GM12878 (cell line): ENCODE results near the gene CSMD2. TPM values are rescaled to one million over a fixed set of nuclear protein-coding genes. Genes with fewer than 3 reads are reported as not detected.

Source experiments
- ATAC-seq: fragments of 200-7000 bp; cut with Tn5 transposase; 3 replicates; pipeline ENCODE4 v1.9.1; 2020; ENCODE audit warnings: mild to moderate bottlenecking, moderate library complexity
- BruUV-seq: library from RNA; stranded (reverse); fragments of 400-500 nt; replicated peaks from 2 replicates; lab custom pipeline; 2021; lab: Mats Ljungman, UMichigan
- CTCF ChIA-PET: fragments of 300-600 bp; sonication (Branson Sonifier 250); formaldehyde crosslinking; extraction: SDS; loops from one replicate; lab custom pipeline; 2021; ENCODE audit warnings: inconsistent platforms; lab: Yijun Ruan, JAX
- POLR2A ChIA-PET: fragments of 350-600 bp; formaldehyde crosslinking; extraction: SDS; loops from one replicate; lab custom pipeline; 2021; ENCODE audit warnings: inconsistent platforms; lab: Charles Lee
- RAD21 ChIA-PET: fragments of 300-600 bp; sonication (Branson Sonifier 250); formaldehyde crosslinking; loops from one replicate; lab custom pipeline; 2023; ENCODE audit warnings: antibody characterized with exemption; ENCODE audit not compliant: unreplicated experiment; lab: Charles Lee
- SMC1A ChIA-PET: fragments of 300-600 bp; sonication (Branson Sonifier 250); formaldehyde crosslinking; loops from one replicate; lab custom pipeline; 2023; ENCODE audit not compliant: unreplicated experiment, uncharacterized antibody; lab: Charles Lee
- DNase-seq: peaks from one replicate; pipeline ENCODE4 v3.0.0-alpha.2; 2011; ENCODE audit warnings: low read depth, low spot score
- FAIRE-seq: peaks from 3 replicates; lab custom pipeline; 2011; peaks lifted over from hg19 to GRCh38; lab: Jason Lieb, UNC
- H2AFZ ChIP-seq: 2 replicates; pipeline ENCODE4 v1.6.0; 2011; ENCODE audit warnings: low read depth, low read length, control low read depth; ENCODE audit not compliant: control insufficient read depth
- H3K27ac ChIP-seq: 2 replicates; pipeline ENCODE4 v1.5.1; 2011; ENCODE audit warnings: control low read depth; ENCODE audit not compliant: control insufficient read depth, insufficient read depth
- H3K27me3 ChIP-seq, 2 experiments: replicated peaks in 1 of 2; 2 replicates each; pipeline versions ENCODE4 v1.6.0 to v1.6.1; 2011; ENCODE audit warnings: low read length in 1 of 2; ENCODE audit not compliant: control insufficient read depth in 2 of 2, insufficient read depth in 2 of 2
- H3K36me3 ChIP-seq, 2 experiments: 2 replicates each; pipeline ENCODE4 v1.5.1; 2011; ENCODE audit warnings: low read length in 1 of 2; ENCODE audit not compliant: control insufficient read depth in 2 of 2, insufficient read depth in 2 of 2
- H3K4me1 ChIP-seq: 2 replicates; pipeline ENCODE4 v1.6.1; 2011; ENCODE audit warnings: mild to moderate bottlenecking, low read length, moderate library complexity, mixed read lengths; ENCODE audit not compliant: control insufficient read depth, insufficient read depth
- H3K4me2 ChIP-seq: 2 replicates; pipeline ENCODE4 v1.6.0; 2011; ENCODE audit warnings: control low read depth; ENCODE audit not compliant: control insufficient read depth, insufficient read depth
- H3K4me3 ChIP-seq: fragments of 200-600 bp; sonication (generic); 2 replicates; pipeline ENCODE4 v1.5.1; 2016
- H3K79me2 ChIP-seq: 2 replicates; pipeline ENCODE4 v1.6.0; 2011; ENCODE audit warnings: low read length; ENCODE audit not compliant: control insufficient read depth, insufficient read depth
- H3K9ac ChIP-seq: 2 replicates; pipeline ENCODE4 v1.8.0; 2011; ENCODE audit warnings: low read length, control low read depth, mixed read lengths; ENCODE audit not compliant: control insufficient read depth, insufficient read depth
- H3K9me3 ChIP-seq: replicated peaks from 3 replicates; pipeline ENCODE4 v1.5.1; 2011; ENCODE audit warnings: mild to moderate bottlenecking, low read length; ENCODE audit not compliant: control insufficient read depth, insufficient read depth
- H4K20me1 ChIP-seq: 2 replicates; pipeline ENCODE4 v1.6.0; 2011; ENCODE audit not compliant: control insufficient read depth, insufficient read depth
- BMI1 ChIP-seq: fragments of 450-650 bp; IDR thresholded peaks from 2 replicates; pipeline ENCODE4 v1.6.1; 2016; ENCODE audit warnings: mild to moderate bottlenecking, moderate library complexity, borderline replicate concordance
- CEBPB ChIP-seq, 2 experiments: fragments of 150-350 bp in 1 of 2; IDR thresholded peaks; 2 replicates each; pipeline ENCODE4 v1.6.1; 2012 to 2014; ENCODE audit warnings: low read depth in 2 of 2, low read length in 2 of 2, borderline replicate concordance in 1 of 2, inconsistent platforms in 1 of 2
- EZH2 ChIP-seq: IDR thresholded peaks from 2 replicates; pipeline ENCODE4 v1.6.1; 2012; ENCODE audit warnings: low read depth, mild to moderate bottlenecking, control low read depth, inconsistent platforms, low read length, borderline replicate concordance; ENCODE audit not compliant: control insufficient read depth
- FOXM1 ChIP-seq: IDR thresholded peaks from 2 replicates; pipeline ENCODE4 v1.6.1; 2012; ENCODE audit warnings: low read depth, mild to moderate bottlenecking, inconsistent platforms, low read length, moderate library complexity
- HDAC2 ChIP-seq: fragments of 200-600 bp; sonication (generic); IDR thresholded peaks from 2 replicates; pipeline ENCODE4 v1.6.1; 2017
- JUNB ChIP-seq: IDR thresholded peaks from 2 replicates; pipeline ENCODE4 v1.6.1; 2016; ENCODE audit warnings: antibody characterized with exemption, mild to moderate bottlenecking
- MYC ChIP-seq: IDR thresholded peaks from 2 replicates; pipeline ENCODE4 v1.6.1; 2011; ENCODE audit warnings: mild to moderate bottlenecking, low read length, moderate library complexity, inconsistent platforms; ENCODE audit not compliant: insufficient read depth, insufficient replicate concordance, insufficient read length, severe bottlenecking
- SMAD5 ChIP-seq: IDR thresholded peaks from 2 replicates; pipeline ENCODE4 v1.6.1; 2016; ENCODE audit warnings: antibody characterized with exemption, low read depth
- TAF1 ChIP-seq: IDR thresholded peaks from 2 replicates; pipeline ENCODE4 v1.6.1; 2011; ENCODE audit warnings: mild to moderate bottlenecking, low read depth, low read length, borderline replicate concordance
- ZNF274 ChIP-seq: IDR thresholded peaks from one replicate; pipeline ENCODE4 v1.8.0; 2011; ENCODE audit not compliant: insufficient read length, insufficient read depth
- WGBS: methylation state at CpG from one replicate; pipeline ENCODE4 v1.1.6; 2016; ENCODE audit warnings: low lambda C conversion rate; ENCODE audit not compliant: insufficient replicate concordance, insufficient coverage; ENCODE audit errors: missing lambda C conversion rate; 5-methylcytosine and 5-hydroxymethylcytosine counted together
- in situ Hi-C: fragments of 300-500 bp; cut with MboI; formaldehyde crosslinking; loops from 9 replicates; pipeline ENCODE4 v1.14.3; 2018; ENCODE audit warnings: mixed read lengths
- intact Hi-C: fragments of 100-400 bp; cut with micrococcal nuclease; formaldehyde crosslinking; loops from one replicate; pipeline ENCODE4 v1.14.2; 2022; ENCODE audit not compliant: unreplicated experiment
- polyA plus RNA-seq, 11 experiments: library from polyadenylated mRNA; depleted of rRNA in 4 of 11; unstranded in 6 of 11; stranded (reverse) in 5 of 11; fragments of >200 nt; fragmentation: Nextera tagmentation in 4 of 11; fragmentation: Illumina TruSeq in 1 of 11; extraction: Ambion mirVana in 4 of 11; extraction: Trizol in 1 of 11; gene quantifications; 1 replicate in 1 of 11; 2 replicates in 10 of 11; pipeline versions ENCODE4 v1.2.1 to v1.2.3, GENCODE V29; 2011 to 2016; ENCODE audit warnings: inconsistent platforms in 2 of 11, missing spikeins in 2 of 11, low read depth in 1 of 11
- total RNA-seq, 4 experiments: library from RNA; depleted of rRNA in 3 of 4; stranded (reverse); fragments of >200 nt in 3 of 4; fragmentation: Illumina TruSeq in 1 of 4; extraction: Trizol in 1 of 4; gene quantifications; 2 replicates each; pipeline versions ENCODE4 v1.2.1 to v1.2.3, GENCODE V29; 2013 to 2021
- TF ChIP-seq, protein P1 (sequence below): fragments of 450-650 bp; IDR thresholded peaks from 2 replicates; pipeline ENCODE4 v1.6.1; 2017; ENCODE audit warnings: mild to moderate bottlenecking
- TF ChIP-seq, protein P2 (sequence below): IDR thresholded peaks from 2 replicates; pipeline ENCODE4 v1.6.1; 2012; ENCODE audit warnings: low read length, inconsistent platforms
- TF ChIP-seq, protein P3 (sequence below): fragments of 450-650 bp; IDR thresholded peaks from 2 replicates; pipeline ENCODE4 v1.6.1; 2016; ENCODE audit warnings: mild to moderate bottlenecking
- TF ChIP-seq, protein P4 (sequence below): IDR thresholded peaks from 2 replicates; pipeline ENCODE4 v1.6.1; 2012; ENCODE audit warnings: mild to moderate bottlenecking, low read depth, low read length

Gene CSMD2
- total and polyA plus RNA-seq, 10 of the 15 experiments (the other 5 are each of a cell fraction or from before 2014, with no cell fraction given) = under 0.01 TPM; not detected in 9

DNA sequence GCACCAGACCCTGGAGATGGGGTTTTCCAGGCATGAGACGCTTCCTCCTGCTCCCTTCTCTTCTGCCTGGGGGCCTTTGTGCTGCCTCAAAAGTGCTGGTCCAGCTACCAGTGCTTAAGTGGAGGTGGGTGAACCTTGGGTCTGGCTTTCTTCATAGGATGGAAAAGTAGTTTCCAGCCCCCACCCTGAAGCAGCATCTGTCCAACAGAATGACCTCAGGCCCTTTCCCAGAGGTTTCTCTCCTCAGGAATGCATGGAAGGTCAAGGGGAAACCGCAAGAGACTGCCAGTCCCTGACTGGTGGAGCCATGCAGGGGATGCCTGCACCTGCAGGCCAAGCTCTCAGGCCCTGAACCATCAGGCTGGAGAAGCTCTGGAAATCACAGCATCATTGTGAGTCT lies 237.3 kb downstream of the CSMD2 start:
- FAIRE-seq (no peak), ATAC-seq (no peak), DNase-seq (no peak)
- H3K27ac ChIP-seq = no peak overlapping the region
- WGBS = 10% methylated on average over 2 of the region's 2 CpGs
- in situ Hi-C loops (no loop called here), intact Hi-C loops (no loop called here)
- H3K9me3 ChIP-seq = no peaks in the 10 kb centered on the region
- SMC1A ChIA-PET = no interaction called here
- POLR2A ChIA-PET = no interaction called here
- no peaks in the 10 kb centered on the region for H4K20me1 ChIP-seq
- BruUV-seq = no TSS peak
- no peaks in the 10 kb centered on the region for H3K4me1 ChIP-seq
- H3K4me3 ChIP-seq = no peak overlapping the region
- CTCF ChIA-PET = no interaction called here
- RAD21 ChIA-PET = no interaction called here
- no peak overlapping the region for H2AFZ ChIP-seq
- no peak overlapping the region for H3K4me2 ChIP-seq
- H3K36me3 ChIP-seq = no peaks in the 10 kb centered on the region
- H3K27me3 ChIP-seq = no peaks in the 10 kb centered on the region; a peak in 1 of 4 replicates
- no peaks in the 10 kb centered on the region for H3K79me2 ChIP-seq
- no peak overlapping the region for H3K9ac ChIP-seq
- TF ChIP-seq EZH2 = no peak
- no peak for TF ChIP-seq HDAC2
- TF ChIP-seq, protein P1, sequence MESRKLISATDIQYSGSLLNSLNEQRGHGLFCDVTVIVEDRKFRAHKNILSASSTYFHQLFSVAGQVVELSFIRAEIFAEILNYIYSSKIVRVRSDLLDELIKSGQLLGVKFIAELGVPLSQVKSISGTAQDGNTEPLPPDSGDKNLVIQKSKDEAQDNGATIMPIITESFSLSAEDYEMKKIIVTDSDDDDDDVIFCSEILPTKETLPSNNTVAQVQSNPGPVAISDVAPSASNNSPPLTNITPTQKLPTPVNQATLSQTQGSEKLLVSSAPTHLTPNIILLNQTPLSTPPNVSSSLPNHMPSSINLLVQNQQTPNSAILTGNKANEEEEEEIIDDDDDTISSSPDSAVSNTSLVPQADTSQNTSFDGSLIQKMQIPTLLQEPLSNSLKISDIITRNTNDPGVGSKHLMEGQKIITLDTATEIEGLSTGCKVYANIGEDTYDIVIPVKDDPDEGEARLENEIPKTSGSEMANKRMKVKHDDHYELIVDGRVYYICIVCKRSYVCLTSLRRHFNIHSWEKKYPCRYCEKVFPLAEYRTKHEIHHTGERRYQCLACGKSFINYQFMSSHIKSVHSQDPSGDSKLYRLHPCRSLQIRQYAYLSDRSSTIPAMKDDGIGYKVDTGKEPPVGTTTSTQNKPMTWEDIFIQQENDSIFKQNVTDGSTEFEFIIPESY = no peak
- TF ChIP-seq BMI1 = no peak
- no peak for TF ChIP-seq ZNF274
- no peak for TF ChIP-seq FOXM1
- TF ChIP-seq MYC = no peak
- no peak for TF ChIP-seq JUNB
- no peak for TF ChIP-seq SMAD5
- no peak for TF ChIP-seq CEBPB (IDR thresholded peaks at IDR 0.05; ENCODE audit: borderline replicate concordance in 1 of 2, low read depth in 2 of 2, low read length in 2 of 2)
- TF ChIP-seq, protein P2, sequence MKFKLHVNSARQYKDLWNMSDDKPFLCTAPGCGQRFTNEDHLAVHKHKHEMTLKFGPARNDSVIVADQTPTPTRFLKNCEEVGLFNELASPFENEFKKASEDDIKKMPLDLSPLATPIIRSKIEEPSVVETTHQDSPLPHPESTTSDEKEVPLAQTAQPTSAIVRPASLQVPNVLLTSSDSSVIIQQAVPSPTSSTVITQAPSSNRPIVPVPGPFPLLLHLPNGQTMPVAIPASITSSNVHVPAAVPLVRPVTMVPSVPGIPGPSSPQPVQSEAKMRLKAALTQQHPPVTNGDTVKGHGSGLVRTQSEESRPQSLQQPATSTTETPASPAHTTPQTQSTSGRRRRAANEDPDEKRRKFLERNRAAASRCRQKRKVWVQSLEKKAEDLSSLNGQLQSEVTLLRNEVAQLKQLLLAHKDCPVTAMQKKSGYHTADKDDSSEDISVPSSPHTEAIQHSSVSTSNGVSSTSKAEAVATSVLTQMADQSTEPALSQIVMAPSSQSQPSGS = no peak
- no peak for TF ChIP-seq TAF1
- TF ChIP-seq, protein P3, sequence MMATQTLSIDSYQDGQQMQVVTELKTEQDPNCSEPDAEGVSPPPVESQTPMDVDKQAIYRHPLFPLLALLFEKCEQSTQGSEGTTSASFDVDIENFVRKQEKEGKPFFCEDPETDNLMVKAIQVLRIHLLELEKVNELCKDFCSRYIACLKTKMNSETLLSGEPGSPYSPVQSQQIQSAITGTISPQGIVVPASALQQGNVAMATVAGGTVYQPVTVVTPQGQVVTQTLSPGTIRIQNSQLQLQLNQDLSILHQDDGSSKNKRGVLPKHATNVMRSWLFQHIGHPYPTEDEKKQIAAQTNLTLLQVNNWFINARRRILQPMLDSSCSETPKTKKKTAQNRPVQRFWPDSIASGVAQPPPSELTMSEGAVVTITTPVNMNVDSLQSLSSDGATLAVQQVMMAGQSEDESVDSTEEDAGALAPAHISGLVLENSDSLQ = no peak
- TF ChIP-seq, protein P4, sequence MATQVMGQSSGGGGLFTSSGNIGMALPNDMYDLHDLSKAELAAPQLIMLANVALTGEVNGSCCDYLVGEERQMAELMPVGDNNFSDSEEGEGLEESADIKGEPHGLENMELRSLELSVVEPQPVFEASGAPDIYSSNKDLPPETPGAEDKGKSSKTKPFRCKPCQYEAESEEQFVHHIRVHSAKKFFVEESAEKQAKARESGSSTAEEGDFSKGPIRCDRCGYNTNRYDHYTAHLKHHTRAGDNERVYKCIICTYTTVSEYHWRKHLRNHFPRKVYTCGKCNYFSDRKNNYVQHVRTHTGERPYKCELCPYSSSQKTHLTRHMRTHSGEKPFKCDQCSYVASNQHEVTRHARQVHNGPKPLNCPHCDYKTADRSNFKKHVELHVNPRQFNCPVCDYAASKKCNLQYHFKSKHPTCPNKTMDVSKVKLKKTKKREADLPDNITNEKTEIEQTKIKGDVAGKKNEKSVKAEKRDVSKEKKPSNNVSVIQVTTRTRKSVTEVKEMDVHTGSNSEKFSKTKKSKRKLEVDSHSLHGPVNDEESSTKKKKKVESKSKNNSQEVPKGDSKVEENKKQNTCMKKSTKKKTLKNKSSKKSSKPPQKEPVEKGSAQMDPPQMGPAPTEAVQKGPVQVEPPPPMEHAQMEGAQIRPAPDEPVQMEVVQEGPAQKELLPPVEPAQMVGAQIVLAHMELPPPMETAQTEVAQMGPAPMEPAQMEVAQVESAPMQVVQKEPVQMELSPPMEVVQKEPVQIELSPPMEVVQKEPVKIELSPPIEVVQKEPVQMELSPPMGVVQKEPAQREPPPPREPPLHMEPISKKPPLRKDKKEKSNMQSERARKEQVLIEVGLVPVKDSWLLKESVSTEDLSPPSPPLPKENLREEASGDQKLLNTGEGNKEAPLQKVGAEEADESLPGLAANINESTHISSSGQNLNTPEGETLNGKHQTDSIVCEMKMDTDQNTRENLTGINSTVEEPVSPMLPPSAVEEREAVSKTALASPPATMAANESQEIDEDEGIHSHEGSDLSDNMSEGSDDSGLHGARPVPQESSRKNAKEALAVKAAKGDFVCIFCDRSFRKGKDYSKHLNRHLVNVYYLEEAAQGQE = no peak
